Astrocyte (in vitro differentiated cells and primary cell): ENCODE results near the gene YIF1B.

Experiments
- EZH2 ChIP-seq: IDR thresholded peaks from 2 replicates; pipeline ENCODE4 v1.6.1; 2012; ENCODE audit warnings: mild to moderate bottlenecking, low read length, inconsistent platforms; ENCODE audit not compliant: insufficient read depth
- TF ChIP-seq, protein P1 (sequence below): IDR thresholded peaks from 2 replicates; pipeline ENCODE4 v1.5.1; 2011; ENCODE audit warnings: low read depth, mild to moderate bottlenecking, inconsistent platforms, low read length, moderate library complexity; ENCODE audit not compliant: insufficient read depth

DNA sequence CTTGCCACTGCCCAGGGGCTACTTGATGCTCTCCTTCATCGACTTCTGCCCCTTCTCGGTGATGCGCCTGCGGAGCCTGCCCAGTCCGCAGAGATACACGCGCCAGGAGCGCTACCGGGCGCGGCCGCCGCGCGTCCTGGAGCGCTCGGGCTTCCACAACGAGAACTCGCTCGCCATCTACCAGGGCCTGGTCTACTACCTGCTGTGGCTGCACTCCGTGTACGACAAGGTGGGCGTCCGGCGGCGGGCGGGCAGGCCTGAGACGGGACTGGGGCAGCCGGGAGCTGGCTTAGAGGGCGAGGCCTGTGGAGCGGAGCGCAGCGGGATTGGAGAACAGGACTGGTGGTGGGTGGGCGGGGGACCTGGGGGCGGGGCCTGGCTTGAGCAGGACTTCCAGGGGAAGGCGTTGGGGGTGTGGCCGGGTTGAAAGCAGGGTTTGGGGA, 45.9 kb upstream of the YIF1B start:
- TF ChIP-seq, protein P1, sequence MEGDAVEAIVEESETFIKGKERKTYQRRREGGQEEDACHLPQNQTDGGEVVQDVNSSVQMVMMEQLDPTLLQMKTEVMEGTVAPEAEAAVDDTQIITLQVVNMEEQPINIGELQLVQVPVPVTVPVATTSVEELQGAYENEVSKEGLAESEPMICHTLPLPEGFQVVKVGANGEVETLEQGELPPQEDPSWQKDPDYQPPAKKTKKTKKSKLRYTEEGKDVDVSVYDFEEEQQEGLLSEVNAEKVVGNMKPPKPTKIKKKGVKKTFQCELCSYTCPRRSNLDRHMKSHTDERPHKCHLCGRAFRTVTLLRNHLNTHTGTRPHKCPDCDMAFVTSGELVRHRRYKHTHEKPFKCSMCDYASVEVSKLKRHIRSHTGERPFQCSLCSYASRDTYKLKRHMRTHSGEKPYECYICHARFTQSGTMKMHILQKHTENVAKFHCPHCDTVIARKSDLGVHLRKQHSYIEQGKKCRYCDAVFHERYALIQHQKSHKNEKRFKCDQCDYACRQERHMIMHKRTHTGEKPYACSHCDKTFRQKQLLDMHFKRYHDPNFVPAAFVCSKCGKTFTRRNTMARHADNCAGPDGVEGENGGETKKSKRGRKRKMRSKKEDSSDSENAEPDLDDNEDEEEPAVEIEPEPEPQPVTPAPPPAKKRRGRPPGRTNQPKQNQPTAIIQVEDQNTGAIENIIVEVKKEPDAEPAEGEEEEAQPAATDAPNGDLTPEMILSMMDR, result no peak
- TF ChIP-seq EZH2, result no peak
